Measurements from ENCODE around the gene HSPA4.

DNA sequence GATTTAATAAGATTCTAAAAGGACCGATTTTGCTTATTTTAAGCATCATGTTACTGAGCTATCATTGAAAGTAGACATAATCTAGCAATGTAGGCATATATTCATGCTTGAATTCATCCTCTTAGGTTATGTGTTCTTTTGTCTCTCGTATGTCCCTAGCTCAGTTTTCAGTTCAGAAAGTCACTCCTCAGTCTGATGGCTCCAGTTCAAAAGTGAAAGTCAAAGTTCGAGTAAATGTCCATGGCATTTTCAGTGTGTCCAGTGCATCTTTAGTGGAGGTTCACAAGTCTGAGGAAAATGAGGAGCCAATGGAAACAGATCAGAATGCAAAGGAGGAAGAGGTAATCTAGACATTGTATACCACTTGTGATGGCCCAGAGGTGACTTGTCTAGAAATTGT, 39.2 kb downstream of the HSPA4 start:
- TF ChIP-seq, protein P1, sequence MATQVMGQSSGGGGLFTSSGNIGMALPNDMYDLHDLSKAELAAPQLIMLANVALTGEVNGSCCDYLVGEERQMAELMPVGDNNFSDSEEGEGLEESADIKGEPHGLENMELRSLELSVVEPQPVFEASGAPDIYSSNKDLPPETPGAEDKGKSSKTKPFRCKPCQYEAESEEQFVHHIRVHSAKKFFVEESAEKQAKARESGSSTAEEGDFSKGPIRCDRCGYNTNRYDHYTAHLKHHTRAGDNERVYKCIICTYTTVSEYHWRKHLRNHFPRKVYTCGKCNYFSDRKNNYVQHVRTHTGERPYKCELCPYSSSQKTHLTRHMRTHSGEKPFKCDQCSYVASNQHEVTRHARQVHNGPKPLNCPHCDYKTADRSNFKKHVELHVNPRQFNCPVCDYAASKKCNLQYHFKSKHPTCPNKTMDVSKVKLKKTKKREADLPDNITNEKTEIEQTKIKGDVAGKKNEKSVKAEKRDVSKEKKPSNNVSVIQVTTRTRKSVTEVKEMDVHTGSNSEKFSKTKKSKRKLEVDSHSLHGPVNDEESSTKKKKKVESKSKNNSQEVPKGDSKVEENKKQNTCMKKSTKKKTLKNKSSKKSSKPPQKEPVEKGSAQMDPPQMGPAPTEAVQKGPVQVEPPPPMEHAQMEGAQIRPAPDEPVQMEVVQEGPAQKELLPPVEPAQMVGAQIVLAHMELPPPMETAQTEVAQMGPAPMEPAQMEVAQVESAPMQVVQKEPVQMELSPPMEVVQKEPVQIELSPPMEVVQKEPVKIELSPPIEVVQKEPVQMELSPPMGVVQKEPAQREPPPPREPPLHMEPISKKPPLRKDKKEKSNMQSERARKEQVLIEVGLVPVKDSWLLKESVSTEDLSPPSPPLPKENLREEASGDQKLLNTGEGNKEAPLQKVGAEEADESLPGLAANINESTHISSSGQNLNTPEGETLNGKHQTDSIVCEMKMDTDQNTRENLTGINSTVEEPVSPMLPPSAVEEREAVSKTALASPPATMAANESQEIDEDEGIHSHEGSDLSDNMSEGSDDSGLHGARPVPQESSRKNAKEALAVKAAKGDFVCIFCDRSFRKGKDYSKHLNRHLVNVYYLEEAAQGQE (IDR thresholded peaks at IDR 0.05; ENCODE audit: low read depth): no peak
- TF ChIP-seq CREB1 (IDR thresholded peaks at IDR 0.05; ENCODE audit: low read depth) (no peak), YY1 (IDR thresholded peaks at IDR 0.05; ENCODE audit: low read depth) (no peak), TAF1 (IDR thresholded peaks at IDR 0.05; ENCODE audit: low read depth) (no peak), TCF12 (IDR thresholded peaks at IDR 0.05; ENCODE audit: low read depth) (no peak), EP300 (IDR thresholded peaks at IDR 0.05; ENCODE audit: borderline replicate concordance) (no peak), RAD21 (IDR thresholded peaks at IDR 0.05; ENCODE audit: low read depth) (no peak), TEAD4 (IDR thresholded peaks at IDR 0.05) (no peak), FOXM1 (IDR thresholded peaks at IDR 0.05; ENCODE audit: borderline replicate concordance, low read depth) (no peak), CEBPB (IDR thresholded peaks at IDR 0.05) (no peak), EGR1 (IDR thresholded peaks at IDR 0.05) (no peak), ZBTB7A (IDR thresholded peaks at IDR 0.05; ENCODE audit: low read depth) (no peak)
- TF ChIP-seq, protein P2, sequence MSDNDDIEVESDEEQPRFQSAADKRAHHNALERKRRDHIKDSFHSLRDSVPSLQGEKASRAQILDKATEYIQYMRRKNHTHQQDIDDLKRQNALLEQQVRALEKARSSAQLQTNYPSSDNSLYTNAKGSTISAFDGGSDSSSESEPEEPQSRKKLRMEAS (IDR thresholded peaks at IDR 0.05): no peak
- TF ChIP-seq, protein P3, sequence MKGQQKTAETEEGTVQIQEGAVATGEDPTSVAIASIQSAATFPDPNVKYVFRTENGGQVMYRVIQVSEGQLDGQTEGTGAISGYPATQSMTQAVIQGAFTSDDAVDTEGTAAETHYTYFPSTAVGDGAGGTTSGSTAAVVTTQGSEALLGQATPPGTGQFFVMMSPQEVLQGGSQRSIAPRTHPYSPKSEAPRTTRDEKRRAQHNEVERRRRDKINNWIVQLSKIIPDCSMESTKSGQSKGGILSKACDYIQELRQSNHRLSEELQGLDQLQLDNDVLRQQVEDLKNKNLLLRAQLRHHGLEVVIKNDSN (IDR thresholded peaks at IDR 0.05): no peak
